ENCODE measurements around the gene ASB5.
A peak's percentile ranks its signal among the peaks of the same experiment; 100 is the strongest.

Gene ASB5

DNA sequence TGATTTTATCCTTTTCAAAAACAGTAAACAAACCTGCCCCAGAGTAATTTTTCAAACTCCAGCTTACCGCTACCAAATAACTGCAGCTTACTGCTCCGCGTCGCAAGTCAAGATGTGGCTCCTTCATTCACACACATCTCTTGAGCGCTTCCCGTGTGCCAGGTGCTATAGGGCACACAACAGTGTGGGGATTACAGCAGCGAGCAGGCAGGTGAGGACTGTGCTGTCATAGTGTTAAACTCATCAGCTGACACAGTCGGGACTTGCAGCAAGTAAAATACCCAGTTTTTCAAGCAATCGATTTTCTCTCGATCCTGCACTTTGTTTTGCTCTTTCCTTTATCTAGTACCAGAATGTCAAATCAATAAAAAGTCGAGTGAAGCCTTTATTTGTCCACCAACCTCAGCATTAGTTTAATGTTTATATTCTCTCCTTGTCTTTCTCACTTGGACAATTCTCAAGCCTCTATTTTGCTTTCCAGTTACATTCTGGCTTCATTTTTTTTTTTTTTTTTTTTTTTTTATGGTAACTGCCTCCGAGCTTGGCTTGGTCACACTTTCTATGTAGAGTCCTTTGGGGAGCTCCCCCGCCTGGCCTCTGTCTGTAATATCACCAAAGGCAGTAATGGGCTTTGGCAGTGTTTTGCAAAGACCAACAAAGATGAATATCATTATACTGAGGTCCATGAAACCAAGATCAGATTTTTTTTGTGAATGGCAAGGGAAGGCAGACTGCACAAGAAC is 8.3 kb upstream of the ASB5 start:
- DNase-seq (ENCODE audit: low read depth) = no peak

DNA sequence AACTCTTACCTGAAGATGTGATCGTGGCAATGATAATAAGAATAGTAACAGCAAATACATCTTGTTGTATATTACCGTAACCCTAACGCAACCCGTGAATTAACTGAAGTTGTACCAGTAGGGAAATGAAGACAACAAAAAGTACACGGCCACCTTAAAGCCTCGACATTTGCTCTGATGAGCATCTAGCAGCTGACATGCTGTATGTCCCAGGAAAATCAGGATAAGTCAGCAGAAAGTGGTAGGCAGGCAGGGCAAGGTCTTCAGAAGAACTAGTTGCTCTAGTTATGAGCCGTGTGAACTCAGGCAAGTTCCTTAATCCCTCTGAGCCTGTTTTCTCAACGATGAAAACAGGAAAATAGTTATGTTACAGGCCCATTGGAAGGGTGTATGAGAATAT is 7.7 kb upstream of the ASB5 start:
- DNase-seq (ENCODE audit: low read depth) = no peak

DNA sequence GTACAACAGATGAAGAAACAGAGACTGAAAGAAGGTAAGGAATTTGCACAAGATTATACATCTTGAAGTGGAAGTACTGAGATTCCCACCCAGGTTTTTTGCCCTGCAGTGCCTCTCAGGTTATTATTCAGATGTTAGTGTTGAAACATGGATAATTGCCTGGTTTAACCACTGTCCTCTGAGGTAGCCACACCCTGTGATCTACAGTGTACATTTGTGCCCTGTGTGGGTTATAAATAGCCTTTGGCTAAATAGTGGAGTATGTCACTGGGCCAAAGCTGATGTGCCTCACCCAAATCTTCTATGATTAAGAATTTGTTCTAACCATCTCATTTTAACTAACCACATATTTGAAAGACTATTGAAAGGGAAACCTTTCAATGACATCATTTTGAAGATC is 5.4 kb upstream of the ASB5 start:
- peak; percentile 59 for DNase-seq (ENCODE audit: low read depth)

DNA sequence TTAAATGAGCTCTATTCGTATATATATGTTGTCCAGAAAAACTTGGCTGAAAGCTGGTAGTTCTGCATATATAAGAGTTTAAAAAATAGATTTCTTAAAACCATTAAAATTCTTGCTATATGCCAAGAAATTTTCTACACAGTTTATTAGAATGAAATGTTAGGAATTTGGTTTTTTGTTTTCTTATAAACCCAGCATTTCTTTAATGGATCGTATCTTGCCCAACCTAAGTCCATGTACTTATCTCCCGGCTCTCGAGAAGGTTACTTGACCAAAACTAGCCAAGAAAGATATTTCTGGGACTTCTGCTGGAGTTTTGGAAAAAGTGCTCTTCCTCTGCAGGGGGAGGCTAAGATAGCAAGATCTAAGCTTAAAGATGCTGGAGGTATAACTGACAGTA is 4.7 kb upstream of the ASB5 start:
- no peak for DNase-seq (ENCODE audit: low read depth)

DNA sequence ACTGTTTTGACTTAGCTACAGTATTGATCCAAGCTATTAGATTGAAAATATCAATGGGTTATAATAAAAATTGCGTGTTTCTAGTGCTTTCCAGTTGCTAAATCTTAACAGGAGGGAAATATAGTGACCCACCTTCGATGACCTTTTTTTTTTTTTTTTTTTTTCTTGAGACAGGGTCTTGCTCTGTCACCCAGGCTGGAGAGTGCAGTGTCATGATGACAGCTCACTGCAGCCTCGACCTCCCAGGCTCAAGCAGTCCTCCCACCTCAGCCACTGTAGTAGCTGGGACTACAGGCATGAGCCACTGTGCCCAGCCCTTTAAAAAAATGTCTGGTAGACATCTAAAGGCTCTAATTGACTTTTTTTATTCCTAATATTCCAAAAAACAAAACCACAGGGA is 3.8 kb upstream of the ASB5 start:
- DNase-seq (ENCODE audit: low read depth) = no peak

DNA sequence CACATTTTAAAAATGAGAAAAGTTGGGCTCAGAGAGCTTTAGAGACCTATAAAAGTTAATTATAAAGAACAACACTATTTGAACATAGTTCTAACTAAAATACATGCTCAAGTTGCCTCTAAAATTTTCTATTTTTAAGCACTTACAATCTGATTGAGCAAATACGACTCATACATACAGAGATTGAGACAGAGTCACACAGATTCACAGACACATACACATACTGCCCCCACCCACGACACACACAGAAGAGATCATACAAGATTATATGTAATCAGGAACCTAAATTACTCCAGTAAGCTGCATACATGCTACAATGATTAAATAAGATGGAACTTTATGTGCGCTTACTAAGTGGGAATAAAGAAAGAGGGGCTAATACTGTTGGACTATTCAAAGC is 2.7 kb upstream of the ASB5 start:
- DNase-seq (ENCODE audit: low read depth) = no peak

DNA sequence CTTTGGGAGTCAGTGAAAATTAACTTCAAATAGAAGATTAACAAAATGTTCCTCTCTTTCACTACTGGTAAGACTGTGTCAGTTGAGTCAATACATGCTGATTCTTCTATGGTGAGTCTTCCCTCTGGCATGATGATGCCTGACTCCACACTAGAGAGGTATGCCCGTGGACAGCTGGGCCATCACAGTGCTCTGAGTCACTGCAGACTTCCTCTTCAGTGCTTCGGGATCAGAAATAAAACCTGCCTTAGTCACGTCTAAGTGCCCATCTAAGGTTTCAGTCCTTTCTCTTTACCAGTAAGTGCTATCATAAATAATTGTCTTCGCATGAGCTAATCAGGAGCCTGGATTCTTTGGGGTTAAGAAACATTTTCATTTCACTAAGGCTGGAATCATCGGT is 1.6 kb upstream of the ASB5 start:
- DNase-seq (ENCODE audit: low read depth) = peak; percentile 97

DNA sequence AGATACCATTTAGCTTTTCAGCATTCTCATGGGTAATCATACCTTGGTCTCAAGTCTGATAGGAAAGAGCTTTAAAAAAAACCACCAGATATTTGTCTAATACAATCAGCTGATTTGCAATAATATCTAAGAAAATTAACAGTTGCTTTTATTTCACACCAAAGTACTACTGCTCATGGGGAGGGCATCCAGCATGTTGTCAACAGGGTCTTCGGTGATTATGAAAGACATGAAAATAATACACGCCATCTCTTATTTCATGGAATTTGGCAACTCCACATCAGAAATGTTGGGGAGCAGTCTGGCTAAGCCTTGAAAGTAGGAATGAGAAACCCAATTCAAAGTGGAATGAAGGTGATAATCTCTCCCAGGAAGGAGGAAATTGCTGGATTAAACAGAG is 3.0 kb downstream of the ASB5 start:
- DNase-seq (ENCODE audit: low read depth) = no peak

DNA sequence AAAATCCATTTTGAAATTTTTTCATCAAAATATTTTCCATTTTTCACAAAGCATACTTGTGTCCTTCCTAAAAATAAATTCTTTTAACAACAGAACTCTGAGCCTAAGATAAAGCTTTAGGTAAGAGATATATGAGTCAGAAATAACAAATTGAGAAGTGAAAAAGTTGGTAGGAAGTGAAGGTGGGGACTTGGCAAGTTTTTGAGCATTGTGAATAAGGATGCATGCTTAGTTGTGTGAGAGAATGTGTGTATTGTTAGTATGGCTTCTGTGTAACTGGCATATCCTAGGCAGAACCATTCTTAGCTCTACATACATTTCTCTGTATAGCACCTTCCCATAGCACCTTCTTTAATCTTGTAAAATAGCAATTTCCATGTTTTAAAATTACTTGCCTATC is 6.8 kb downstream of the ASB5 start:
- DNase-seq (ENCODE audit: low read depth) = no peak

DNA sequence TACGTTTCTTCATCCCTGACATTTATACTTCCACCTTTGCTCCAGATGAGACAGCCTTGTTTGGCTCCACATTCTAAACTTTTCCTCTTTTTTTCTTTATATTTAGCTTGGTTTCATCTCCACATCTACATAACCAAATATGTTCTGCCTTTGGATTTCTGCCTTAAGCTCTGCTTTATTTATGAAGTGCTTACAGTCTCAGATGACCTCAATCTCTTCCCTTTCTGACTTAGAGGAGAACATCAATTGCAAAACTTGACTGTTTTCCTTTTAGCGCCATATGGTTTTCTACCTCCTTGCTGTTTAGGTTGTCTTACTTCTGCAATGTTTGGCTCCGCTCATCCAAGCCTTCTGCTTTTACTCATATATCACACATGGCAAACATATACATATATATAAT is 7.5 kb downstream of the ASB5 start:
- no peak for DNase-seq (ENCODE audit: low read depth)

DNA sequence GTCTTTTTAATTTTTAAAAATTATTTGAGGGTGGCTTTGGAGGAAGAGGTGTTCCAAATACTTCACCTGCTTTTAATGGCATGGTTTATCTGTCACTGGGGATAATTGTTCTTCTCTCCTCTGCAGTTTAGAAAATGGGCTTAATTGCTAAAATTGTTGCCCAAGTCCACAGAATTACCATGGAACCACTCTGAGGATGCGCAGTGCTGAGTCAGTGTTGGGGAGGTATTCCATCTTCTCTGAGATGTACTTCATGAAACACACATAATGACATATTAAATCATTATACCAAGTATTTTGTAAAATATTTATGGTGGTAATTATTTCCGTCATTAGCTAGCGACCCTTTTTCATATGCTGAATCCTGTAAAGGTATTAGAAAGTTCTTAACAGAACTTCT is 8.0 kb downstream of the ASB5 start:
- no peak for DNase-seq (ENCODE audit: low read depth)

DNA sequence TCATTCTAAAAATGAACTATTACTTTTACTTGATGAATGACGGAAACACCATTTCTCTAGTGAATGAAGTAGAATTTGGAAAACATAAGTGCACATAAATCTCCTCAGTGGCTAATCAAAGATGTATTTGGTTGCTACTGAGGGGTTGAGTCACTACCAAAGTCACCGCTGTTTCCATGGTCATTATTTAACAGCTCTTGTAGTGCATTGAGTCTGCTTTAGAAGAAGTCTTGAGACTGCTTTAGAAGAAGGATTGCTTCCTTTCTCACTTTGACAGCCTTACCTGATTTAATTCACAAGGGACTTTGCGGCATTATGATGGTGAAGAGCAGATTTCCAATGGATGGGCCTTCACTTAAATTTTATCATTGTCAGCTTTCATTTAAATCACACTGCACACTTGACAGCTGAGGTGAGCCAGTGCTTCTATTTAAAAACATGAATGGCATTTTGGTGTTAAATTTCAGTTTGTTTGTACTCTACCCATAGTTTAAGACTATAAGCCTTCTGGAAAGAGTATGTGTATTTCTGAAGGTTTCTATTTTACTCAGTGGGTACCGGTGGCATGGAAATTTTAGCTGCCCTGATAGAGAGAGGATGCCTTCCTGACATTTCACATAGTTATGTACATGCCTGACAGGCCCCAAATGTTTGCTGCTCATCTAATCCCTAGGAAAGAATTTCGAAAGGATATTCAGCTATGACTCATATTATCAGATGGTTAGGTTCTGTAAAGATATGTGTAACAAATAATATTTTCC is 9.5 kb downstream of the ASB5 start:
- DNase-seq (ENCODE audit: low read depth) = peak; percentile 61

DNA sequence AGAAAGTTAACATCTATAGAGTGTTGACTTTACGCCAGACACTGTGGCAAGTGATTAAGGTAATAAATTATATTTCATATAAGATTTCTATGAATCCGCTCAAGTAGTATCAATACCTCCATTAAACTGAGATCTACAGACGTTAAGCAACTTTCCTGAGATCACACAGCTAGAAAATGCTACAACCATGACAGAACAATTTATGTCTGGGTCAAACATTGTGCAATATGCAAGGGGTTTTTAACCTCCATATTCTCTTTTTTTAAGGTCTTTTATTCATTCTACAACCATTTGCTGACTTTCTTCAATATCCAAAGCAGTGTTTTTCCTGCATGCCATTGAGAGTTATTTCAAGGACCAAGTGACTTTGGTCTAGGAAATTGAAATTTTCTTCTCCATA is 10.9 kb downstream of the ASB5 start:
- DNase-seq (ENCODE audit: low read depth) = no peak

DNA sequence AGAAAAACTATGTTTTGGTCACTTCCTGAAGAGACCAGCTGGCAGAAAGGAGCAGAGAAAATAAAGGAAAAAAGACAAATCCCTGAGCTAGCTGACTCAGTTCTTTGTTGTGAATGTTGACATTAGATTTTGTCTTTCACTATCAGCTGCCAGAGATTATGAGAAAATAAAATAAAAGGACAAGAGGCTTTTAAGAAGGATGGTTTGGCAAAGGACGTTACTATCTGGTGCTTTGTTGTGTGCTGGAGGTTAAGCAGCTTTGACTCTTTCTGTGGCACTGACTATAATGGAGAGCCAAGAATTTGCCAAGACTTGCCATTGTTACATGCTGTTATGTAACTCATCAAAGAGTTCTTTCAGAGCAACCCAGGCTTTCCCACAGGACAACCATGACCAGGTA is 12.1 kb downstream of the ASB5 start:
- DNase-seq (ENCODE audit: low read depth) = no peak

DNA sequence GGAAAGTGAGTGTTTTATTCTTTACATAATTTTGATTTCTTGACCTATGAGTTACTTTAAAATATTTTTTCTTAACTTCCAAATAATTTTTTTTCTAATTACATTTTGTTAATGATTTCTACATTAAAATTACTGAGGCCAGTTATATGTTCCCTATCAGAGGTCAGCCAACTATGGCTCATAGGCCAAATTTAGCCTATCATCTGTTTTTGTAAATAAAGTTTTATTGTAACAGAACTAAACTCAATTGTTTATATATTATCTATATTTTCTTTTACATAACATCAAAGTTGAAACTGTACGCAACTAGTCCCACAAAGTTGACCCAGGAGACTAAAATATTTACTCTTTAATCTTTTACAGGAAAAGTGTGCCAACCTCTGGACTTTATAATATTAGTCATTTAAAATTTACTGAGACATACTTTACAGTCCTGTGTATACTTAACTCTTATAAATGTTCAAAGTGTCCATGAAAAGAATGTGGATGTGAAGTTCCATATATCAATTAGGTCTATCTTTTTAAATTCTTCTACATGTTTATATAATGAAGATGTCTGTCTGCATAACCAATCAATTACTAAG is 26.2 kb downstream of the ASB5 start:
- DNase-seq (ENCODE audit: low read depth) = no peak

DNA sequence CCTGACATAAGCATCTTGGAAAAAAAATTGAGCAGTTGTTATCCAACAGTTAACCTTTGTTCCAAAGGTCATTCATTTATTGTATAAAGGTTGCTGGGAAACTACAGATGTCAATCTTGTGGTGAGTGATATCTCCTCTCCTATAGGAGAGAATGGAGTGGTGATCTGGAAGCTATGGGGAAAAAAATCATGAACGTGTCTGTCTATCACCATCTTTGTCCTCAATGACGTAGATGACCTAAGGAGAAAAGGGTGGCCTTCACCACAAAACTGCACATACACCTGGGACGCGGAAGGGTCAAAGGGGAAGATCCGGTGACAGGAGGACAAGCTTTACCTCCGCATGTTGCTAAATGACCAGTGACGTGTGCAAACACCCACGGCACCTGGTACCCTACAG is 27.3 kb downstream of the ASB5 start:
- no peak for DNase-seq (ENCODE audit: low read depth)

DNA sequence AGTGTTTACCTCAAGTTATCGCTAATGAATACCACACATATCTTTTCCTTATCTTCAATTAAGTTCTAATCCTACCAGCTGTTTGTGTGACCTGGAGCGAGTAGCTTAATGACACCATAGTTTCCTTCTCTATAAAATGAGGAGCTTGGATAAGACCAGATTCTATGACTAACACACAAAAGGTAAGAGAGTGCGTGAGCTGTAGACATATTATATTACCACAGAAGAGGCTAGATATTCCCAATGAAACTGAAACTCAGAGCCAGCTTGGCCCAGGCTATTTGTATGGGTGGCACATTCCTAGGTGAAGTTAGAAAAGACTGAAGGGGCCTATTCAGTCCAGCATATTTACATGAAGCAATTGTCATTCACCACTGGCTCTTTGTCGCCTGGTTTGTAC is 30.2 kb downstream of the ASB5 start:
- no peak for DNase-seq (ENCODE audit: low read depth)

DNA sequence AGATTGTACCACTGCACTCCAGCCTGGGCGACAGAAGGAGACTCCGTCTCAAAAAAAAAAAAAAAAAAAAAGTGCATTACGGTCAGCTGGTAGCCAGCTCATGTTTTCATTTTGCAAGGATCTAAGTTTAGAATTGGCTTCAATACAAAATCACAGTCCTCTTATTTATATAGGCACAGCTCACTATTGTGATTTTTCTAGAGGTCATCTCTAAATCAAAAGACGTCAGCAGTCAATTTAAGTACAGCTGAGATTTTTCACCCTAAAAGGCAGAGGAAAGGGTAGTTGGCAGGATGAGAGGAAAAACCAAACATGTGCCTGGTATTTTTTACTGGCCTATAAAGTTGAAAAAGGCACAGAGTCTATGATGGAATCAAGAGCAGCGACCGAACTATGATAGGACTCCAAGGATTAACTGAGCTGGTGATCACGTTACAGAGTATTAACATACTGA is 30.8 kb downstream of the ASB5 start:
- peak; percentile 56 for DNase-seq (ENCODE audit: low read depth)

DNA sequence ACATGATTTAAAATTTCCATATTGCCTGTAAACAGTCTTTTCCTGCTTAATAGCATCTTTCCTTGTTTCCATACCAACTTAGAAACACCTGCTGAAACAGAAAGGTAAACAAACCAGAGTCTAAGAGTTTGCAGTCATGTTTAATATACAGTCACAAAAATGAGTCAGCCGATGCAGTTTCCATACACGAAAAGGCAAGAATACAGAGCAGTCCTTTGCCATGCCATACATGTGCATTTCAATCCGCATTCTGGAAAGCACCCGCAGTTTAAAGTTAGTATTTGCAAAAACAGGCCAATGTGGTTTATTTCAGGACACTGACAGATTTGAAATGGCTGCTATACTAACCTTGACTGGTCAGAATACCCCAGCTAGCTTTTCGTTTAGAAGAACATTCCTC is 32.1 kb downstream of the ASB5 start:
- no peak for DNase-seq (ENCODE audit: low read depth)

DNA sequence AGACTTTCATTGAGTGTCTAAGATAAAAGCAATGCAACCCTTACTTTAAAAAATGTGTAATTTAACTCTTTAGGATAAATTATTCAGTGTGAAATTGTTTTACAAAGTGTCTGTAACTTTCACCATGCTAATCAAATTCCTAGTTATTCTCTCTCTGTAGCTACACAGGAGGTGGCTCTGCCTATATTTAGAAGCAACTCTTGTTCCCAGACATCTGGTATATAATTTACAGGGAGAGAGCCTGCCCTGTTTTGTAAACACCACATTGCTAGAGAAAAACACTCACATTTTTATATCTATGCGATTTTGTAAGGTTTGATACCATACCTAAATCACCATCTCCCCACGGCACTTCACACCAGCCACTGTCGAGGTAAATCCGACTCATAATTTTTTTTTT is 38.2 kb downstream of the ASB5 start:
- DNase-seq (ENCODE audit: low read depth) = no peak

DNA sequence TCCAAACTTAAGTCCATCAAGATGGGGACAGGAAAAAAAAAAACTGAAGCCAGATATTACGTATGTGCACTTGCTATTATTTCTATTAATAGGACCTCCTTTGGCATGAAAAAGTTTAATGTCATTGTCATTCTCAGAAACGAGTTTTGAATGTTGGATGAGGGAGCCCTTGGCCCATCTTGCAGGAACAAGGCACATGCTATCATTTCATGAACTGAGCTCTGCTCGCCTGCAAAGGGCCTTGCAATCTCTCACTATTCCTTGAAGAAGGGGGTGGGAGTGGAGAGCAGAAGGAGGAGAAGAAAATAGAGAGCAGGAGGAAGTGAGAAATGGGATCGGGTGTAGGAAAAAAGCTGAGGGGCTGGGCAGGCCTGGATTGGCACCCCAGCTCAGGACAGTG is 39.4 kb downstream of the ASB5 start:
- no peak for DNase-seq (ENCODE audit: low read depth)

DNA sequence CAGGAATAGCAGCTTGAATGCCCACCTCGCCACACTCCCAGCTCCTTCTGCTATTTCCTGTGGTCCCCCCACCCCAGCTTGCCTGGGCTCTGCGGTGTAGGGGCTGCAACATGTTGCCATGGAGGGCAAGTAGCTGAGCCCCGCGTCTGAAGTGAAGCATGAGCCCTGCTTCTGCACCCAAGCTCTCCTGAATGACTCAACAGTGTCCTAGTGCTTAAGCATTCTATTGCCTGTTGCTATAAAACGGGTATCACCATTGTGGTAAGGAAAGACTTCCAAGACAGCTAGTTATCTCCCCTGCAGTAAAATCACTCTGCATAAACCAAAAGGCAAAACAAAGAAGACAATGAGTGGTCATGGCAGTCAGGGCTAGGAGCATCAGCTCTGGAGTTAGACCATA is 42.3 kb downstream of the ASB5 start:
- DNase-seq (ENCODE audit: low read depth) = peak; percentile 0

DNA sequence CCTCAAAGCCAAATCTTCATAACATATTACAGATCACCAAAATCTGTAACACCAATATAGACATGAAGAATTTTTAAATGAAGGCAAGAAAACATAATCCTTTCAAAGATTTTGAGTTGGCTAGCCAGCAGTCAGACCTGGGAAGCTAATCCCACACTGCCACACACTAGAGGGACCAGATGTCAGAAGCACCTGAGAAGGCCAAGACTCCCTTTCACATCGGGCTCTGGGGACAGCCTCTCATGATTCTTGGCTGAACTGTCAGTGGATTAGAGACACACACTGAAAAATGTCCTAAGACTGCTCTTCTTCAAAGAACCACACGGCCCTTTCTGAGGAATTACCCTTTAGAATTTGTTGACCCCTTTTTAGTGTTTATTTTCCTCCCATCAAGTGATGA is 45.5 kb downstream of the ASB5 start:
- no peak for DNase-seq (ENCODE audit: low read depth)

DNA sequence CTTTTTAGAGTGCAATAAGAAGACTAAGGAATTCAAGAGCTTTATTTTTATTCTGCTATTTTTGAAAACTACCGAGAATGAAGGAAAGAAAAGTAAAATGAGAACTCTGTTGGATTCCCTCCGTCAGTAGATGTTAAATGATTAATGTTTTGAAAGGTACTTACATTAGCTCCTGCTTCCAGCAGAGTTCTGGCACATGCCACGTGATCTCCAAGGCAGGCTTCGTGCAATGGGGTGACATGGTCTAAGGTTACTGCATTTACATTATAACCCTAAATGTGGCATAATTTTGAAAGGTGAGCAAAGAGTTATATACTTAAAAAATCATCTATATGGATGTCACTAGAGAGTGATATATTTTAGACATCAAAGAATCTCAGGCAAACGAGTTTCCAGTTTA is 46.9 kb downstream of the ASB5 start:
- DNase-seq (ENCODE audit: low read depth) = no peak

Measured in GM04503 (cell line).